ENCODE measurements around the gene CD46.

Gene CD46

DNA sequence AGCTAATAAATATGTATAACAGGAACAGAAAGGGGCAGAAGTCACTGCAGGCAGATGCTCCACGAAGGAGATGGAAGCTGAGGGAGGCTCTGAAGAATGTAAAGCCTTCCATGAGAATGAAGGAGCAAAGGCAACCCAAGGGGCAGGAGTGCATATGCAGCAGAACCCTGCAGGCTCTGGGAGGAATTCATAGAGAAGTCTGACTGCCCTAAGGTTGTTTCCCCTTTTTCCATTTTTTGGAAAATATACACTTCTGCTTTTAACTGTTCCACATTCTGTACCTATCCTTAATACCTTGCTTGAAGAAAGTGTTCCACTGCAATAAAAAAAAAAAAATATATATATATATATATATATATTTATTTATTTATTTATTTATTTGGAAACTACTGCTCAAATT, 89.4 kb downstream of the CD46 start:
- TF ChIP-seq, protein P1, sequence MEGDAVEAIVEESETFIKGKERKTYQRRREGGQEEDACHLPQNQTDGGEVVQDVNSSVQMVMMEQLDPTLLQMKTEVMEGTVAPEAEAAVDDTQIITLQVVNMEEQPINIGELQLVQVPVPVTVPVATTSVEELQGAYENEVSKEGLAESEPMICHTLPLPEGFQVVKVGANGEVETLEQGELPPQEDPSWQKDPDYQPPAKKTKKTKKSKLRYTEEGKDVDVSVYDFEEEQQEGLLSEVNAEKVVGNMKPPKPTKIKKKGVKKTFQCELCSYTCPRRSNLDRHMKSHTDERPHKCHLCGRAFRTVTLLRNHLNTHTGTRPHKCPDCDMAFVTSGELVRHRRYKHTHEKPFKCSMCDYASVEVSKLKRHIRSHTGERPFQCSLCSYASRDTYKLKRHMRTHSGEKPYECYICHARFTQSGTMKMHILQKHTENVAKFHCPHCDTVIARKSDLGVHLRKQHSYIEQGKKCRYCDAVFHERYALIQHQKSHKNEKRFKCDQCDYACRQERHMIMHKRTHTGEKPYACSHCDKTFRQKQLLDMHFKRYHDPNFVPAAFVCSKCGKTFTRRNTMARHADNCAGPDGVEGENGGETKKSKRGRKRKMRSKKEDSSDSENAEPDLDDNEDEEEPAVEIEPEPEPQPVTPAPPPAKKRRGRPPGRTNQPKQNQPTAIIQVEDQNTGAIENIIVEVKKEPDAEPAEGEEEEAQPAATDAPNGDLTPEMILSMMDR (IDR thresholded peaks at IDR 0.05; ENCODE audit: borderline replicate concordance, control extremely low read depth, extremely low read depth, insufficient read depth, missing control alignments), result no peak
- DNase-seq (ENCODE audit: low spot score), result no peak
- in situ Hi-C loops (cut with MboI; ENCODE audit: low sequenced_read_pairs, unreplicated experiment), result no loop called here

GRCh38 chr1:207841901-207842300, 90.0 kb downstream of the CD46 start:
- in situ Hi-C loops (cut with MboI; ENCODE audit: low sequenced_read_pairs, unreplicated experiment), result no loop called here
- DNase-seq (ENCODE audit: low spot score), result no peak
- TF ChIP-seq, protein P1 (IDR thresholded peaks at IDR 0.05; ENCODE audit: borderline replicate concordance, control extremely low read depth, extremely low read depth, insufficient read depth, missing control alignments), result no peak

DNA sequence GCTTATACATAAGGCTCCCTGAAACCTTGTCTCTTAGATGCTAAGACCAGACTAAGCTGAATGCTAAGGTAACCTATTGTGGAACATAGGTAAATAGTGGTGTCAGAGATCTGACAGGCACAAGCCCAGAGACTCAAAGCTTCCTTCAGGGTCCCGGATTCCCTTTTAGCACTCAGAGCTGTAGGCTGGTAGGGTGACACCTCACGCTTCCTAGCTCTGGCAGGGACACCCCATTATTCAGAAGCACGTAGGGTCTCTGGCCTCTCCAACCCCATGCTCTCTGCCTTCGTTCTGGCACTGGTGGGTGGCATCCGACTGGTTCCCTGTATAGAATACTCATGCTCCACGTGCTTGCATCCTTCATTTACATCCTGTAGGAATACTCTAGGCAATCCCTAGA, 90.7 kb downstream of the CD46 start:
- in situ Hi-C loops (cut with MboI; ENCODE audit: low sequenced_read_pairs, unreplicated experiment), result no loop called here
- TF ChIP-seq, protein P1 (IDR thresholded peaks at IDR 0.05; ENCODE audit: borderline replicate concordance, control extremely low read depth, extremely low read depth, insufficient read depth, missing control alignments), result no peak
- no peak for DNase-seq (ENCODE audit: low spot score)

- TF ChIP-seq, protein P1 (IDR thresholded peaks at IDR 0.05; ENCODE audit: borderline replicate concordance, control extremely low read depth, extremely low read depth, insufficient read depth, missing control alignments), result no peak
- in situ Hi-C loops (cut with MboI; ENCODE audit: low sequenced_read_pairs, unreplicated experiment), result no loop called here
- no peak for DNase-seq (ENCODE audit: low spot score)
These were observed 92.5 kb downstream of the CD46 start for GRCh38 chr1:207844371-207844770.
